ENCODE measurements around the gene FGF12.
A peak's percentile ranks its signal among the peaks of the same experiment; 100 is the strongest.

FGF12 gene

GRCh38 chr3:192494174-192494573 is 233.2 kb downstream of the FGF12 start:
- DNase-seq (ENCODE audit: low read depth in 2 of 2) = no peak

- DNase-seq (ENCODE audit: low read depth in 2 of 2) = no peak
Measured at GRCh38 chr3:192490720-192491119, 236.6 kb downstream of the FGF12 start.

GRCh38 chr3:192489579-192489978 is 237.8 kb downstream of the FGF12 start:
- no peak for DNase-seq (ENCODE audit: low read depth in 2 of 2)

- no peak for DNase-seq (ENCODE audit: low read depth in 2 of 2)
Measured at GRCh38 chr3:192487033-192487432, 240.3 kb downstream of the FGF12 start.

GRCh38 chr3:192482809-192483208 is 244.5 kb downstream of the FGF12 start:
- no peak for DNase-seq (ENCODE audit: low read depth in 2 of 2)

GRCh38 chr3:192482391-192482790 is 244.9 kb downstream of the FGF12 start:
- DNase-seq (ENCODE audit: low read depth in 2 of 2) = no peak

GRCh38 chr3:192481638-192482037 is 245.7 kb downstream of the FGF12 start:
- no peak for DNase-seq (ENCODE audit: low read depth in 2 of 2)

GRCh38 chr3:192467230-192468140 is 259.9 kb downstream of the FGF12 start:
- DNase-seq (ENCODE audit: low read depth in 2 of 2) = peak in 1 of 2 donors; percentile 15

GRCh38 chr3:192449036-192449435 is 278.3 kb downstream of the FGF12 start:
- DNase-seq (ENCODE audit: low read depth in 2 of 2) = no peak

- no peak for DNase-seq (ENCODE audit: low read depth in 2 of 2)
Measured at GRCh38 chr3:192445770-192446644, 281.3 kb downstream of the FGF12 start.

- DNase-seq (ENCODE audit: low read depth in 2 of 2) = no peak
Measured at GRCh38 chr3:192444791-192445106, 282.6 kb downstream of the FGF12 start.

- no peak for DNase-seq (ENCODE audit: low read depth in 2 of 2)
Measured at GRCh38 chr3:192444096-192444790, 283.1 kb downstream of the FGF12 start.

GRCh38 chr3:192435241-192435640 is 292.1 kb downstream of the FGF12 start:
- no peak for DNase-seq (ENCODE audit: low read depth in 2 of 2)

- no peak for DNase-seq (ENCODE audit: low read depth in 2 of 2)
Measured at GRCh38 chr3:192434186-192434585, 293.2 kb downstream of the FGF12 start.

- DNase-seq (ENCODE audit: low read depth in 2 of 2) = no peak
Measured at GRCh38 chr3:192433704-192434103, 293.6 kb downstream of the FGF12 start.

GRCh38 chr3:192422997-192423342 is 304.4 kb downstream of the FGF12 start:
- no peak for DNase-seq (ENCODE audit: low read depth in 2 of 2)

- no peak for DNase-seq (ENCODE audit: low read depth in 2 of 2)
Measured at GRCh38 chr3:192422321-192422996, 304.9 kb downstream of the FGF12 start.

GRCh38 chr3:192419312-192419711 is 308.0 kb downstream of the FGF12 start:
- DNase-seq (ENCODE audit: low read depth in 2 of 2) = no peak

- no peak for DNase-seq (ENCODE audit: low read depth in 2 of 2)
Measured at GRCh38 chr3:192417559-192418055, 309.7 kb downstream of the FGF12 start.

- DNase-seq (ENCODE audit: low read depth in 2 of 2) = no peak
Measured at GRCh38 chr3:192417017-192417416, 310.3 kb downstream of the FGF12 start.

GRCh38 chr3:192413461-192413860 is 313.9 kb downstream of the FGF12 start:
- DNase-seq (ENCODE audit: low read depth in 2 of 2) = no peak

GRCh38 chr3:192410684-192410960 is 316.7 kb downstream of the FGF12 start:
- DNase-seq (ENCODE audit: low read depth in 2 of 2) = no peak

Data from activated CD8-positive, alpha-beta memory T cell treated with anti-CD3 and anti-CD28 coated beads for 4 hours (primary cell).